Astrocyte (in vitro differentiated cells and primary cell): Measurements from ENCODE around the gene MAP2K7. TPM values are rescaled to one million over a fixed set of nuclear protein-coding genes. Genes with fewer than 3 reads are reported as not detected.

Experiments used
- DNase-seq: peaks from one replicate; pipeline ENCODE4 v3.0.0-alpha.2; 2010; ENCODE audit warnings: low read depth
- FAIRE-seq: peaks from 2 replicates; lab custom pipeline; 2011; peaks lifted over from hg19 to GRCh38; lab: Jason Lieb, UNC
- H2AFZ ChIP-seq: 2 replicates; pipeline ENCODE4 v1.6.0; 2012; ENCODE audit warnings: low read depth, low read length, inconsistent platforms
- H3K27ac ChIP-seq: 2 replicates; pipeline ENCODE4 v1.5.1; 2011; ENCODE audit warnings: low read depth, low read length, inconsistent platforms
- H3K27me3 ChIP-seq: 2 replicates; pipeline ENCODE4 v1.6.0; 2011; ENCODE audit warnings: low read length, inconsistent platforms; ENCODE audit not compliant: insufficient read depth
- H3K36me3 ChIP-seq: 2 replicates; pipeline ENCODE4 v1.5.1; 2011; ENCODE audit warnings: low read length, inconsistent platforms; ENCODE audit not compliant: insufficient read depth
- H3K4me1 ChIP-seq: 2 replicates; pipeline ENCODE4 v1.5.1; 2011; ENCODE audit warnings: low read length, inconsistent platforms; ENCODE audit not compliant: insufficient read depth
- H3K4me2 ChIP-seq: 2 replicates; pipeline ENCODE4 v1.6.0; 2012; ENCODE audit warnings: low read length, inconsistent platforms
- H3K4me3 ChIP-seq: 2 replicates; pipeline ENCODE4 v1.5.1; 2011; ENCODE audit warnings: low read depth, mild to moderate bottlenecking, low read length, inconsistent platforms; ENCODE audit not compliant: insufficient read depth
- H3K79me2 ChIP-seq: 2 replicates; pipeline ENCODE4 v1.6.0; 2012; ENCODE audit warnings: mild to moderate bottlenecking, low read length, inconsistent platforms; ENCODE audit not compliant: insufficient read depth
- H3K9ac ChIP-seq: 2 replicates; pipeline ENCODE4 v1.6.0; 2012; ENCODE audit warnings: mild to moderate bottlenecking, low read length, inconsistent platforms
- H3K9me3 ChIP-seq: 2 replicates; pipeline ENCODE4 v1.5.1; 2012; ENCODE audit warnings: low read depth, mild to moderate bottlenecking, low read length, inconsistent platforms; ENCODE audit not compliant: insufficient read depth
- H4K20me1 ChIP-seq: 2 replicates; pipeline ENCODE4 v1.6.0; 2012; ENCODE audit warnings: low read length, inconsistent platforms; ENCODE audit not compliant: insufficient read depth
- H3K27ac Mint-ChIP-seq: one replicate; pipeline ENCODE4 v1.8.0; 2021; ENCODE audit warnings: mild to moderate bottlenecking, mixed read lengths; ENCODE audit not compliant: unreplicated experiment
- H3K27me3 Mint-ChIP-seq: one replicate; pipeline ENCODE4 v1.8.0; 2021; ENCODE audit warnings: low read depth, mixed read lengths; ENCODE audit not compliant: unreplicated experiment
- H3K36me3 Mint-ChIP-seq: one replicate; pipeline ENCODE4 v1.8.0; 2021; ENCODE audit warnings: low read depth, mixed read lengths; ENCODE audit not compliant: unreplicated experiment
- H3K4me1 Mint-ChIP-seq: one replicate; pipeline ENCODE4 v1.8.0; 2021; ENCODE audit warnings: low read depth, mixed read lengths; ENCODE audit not compliant: unreplicated experiment
- H3K4me3 Mint-ChIP-seq: one replicate; pipeline ENCODE4 v1.8.0; 2021; ENCODE audit warnings: mild to moderate bottlenecking, moderate library complexity, mixed read lengths; ENCODE audit not compliant: unreplicated experiment
- H3K9me3 Mint-ChIP-seq: one replicate; pipeline ENCODE4 v1.8.0; 2021; ENCODE audit warnings: mild to moderate bottlenecking, mixed read lengths; ENCODE audit not compliant: unreplicated experiment
- CTCF ChIP-seq: IDR thresholded peaks from 2 replicates; pipeline ENCODE4 v1.5.1; 2011; ENCODE audit warnings: low read depth, mild to moderate bottlenecking, inconsistent platforms, low read length, moderate library complexity; ENCODE audit not compliant: insufficient read depth
- EZH2 ChIP-seq: IDR thresholded peaks from 2 replicates; pipeline ENCODE4 v1.6.1; 2012; ENCODE audit warnings: mild to moderate bottlenecking, low read length, inconsistent platforms; ENCODE audit not compliant: insufficient read depth
- total RNA-seq: library from RNA; stranded (reverse); gene quantifications from 2 replicates; pipeline ENCODE4 v1.2.1, GENCODE V29; 2021

Gene MAP2K7
- total RNA-seq, 1 donor from 2014 or later = 22.9 TPM

DNA sequence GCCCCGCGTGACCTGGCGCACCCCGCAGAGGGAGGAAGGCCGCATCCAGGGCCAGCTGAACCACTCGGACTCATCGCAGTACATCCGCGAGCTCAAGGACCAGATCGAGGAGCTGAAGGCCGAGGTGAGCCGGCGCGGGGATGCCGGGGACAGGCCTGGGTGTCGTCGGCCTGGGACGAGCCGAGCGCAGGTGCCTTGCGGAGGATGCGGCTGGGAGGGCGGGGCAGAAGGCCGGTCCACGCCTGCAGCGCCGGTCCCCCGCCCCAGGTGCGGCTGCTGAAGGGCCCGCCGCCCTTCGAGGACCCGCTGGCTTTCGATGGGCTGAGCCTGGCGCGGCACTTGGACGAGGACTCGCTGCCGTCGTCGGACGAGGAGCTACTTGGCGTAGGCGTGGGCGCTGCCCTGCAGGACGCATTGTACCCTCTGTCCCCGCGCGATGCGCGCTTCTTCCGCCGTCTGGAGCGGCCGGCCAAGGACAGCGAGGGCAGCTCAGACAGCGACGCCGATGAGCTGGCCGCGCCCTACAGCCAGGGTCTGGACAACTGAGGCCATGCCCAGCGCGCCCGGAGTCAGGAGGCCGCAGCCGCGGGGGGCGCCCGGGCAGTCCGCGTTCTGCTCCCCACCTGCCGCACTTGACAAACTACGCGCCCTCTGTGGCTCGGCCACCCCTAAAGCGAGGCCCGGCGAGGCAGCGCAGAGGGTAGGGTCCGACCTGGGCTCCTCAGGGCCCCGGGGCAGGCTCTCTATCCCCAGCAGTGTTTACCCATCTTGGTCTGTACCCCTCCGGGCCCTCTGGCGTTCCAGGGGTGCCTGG lies 40.3 kb upstream of the MAP2K7 start:
- FAIRE-seq (no peak), DNase-seq (no peak)
- Mint-ChIP-seq H3K27me3 (peaks cover 25% of the 10 kb centered on the region), H3K4me3 (no peak overlapping the region), H3K36me3 (peaks cover 2% of the 10 kb centered on the region), H3K27ac (no peak overlapping the region), H3K4me1 (peaks cover under 1% of the 10 kb centered on the region), H3K9me3 (no peaks in the 10 kb centered on the region)
- H3K9me3 ChIP-seq = no peaks in the 10 kb centered on the region
- no peaks in the 10 kb centered on the region for H3K4me1 ChIP-seq
- H3K27me3 ChIP-seq = peaks cover 11% of the 10 kb centered on the region
- no peaks in the 10 kb centered on the region for H3K36me3 ChIP-seq
- H3K4me3 ChIP-seq = no peak overlapping the region
- no peaks in the 10 kb centered on the region for H3K79me2 ChIP-seq
- H3K4me2 ChIP-seq = no peak overlapping the region
- TF ChIP-seq EZH2 (no peak), CTCF (no peak)
- no peak overlapping the region for H2AFZ ChIP-seq
- peaks cover 18% of the 10 kb centered on the region for H4K20me1 ChIP-seq
- H3K9ac ChIP-seq = no peak overlapping the region
- no peak overlapping the region for H3K27ac ChIP-seq

DNA sequence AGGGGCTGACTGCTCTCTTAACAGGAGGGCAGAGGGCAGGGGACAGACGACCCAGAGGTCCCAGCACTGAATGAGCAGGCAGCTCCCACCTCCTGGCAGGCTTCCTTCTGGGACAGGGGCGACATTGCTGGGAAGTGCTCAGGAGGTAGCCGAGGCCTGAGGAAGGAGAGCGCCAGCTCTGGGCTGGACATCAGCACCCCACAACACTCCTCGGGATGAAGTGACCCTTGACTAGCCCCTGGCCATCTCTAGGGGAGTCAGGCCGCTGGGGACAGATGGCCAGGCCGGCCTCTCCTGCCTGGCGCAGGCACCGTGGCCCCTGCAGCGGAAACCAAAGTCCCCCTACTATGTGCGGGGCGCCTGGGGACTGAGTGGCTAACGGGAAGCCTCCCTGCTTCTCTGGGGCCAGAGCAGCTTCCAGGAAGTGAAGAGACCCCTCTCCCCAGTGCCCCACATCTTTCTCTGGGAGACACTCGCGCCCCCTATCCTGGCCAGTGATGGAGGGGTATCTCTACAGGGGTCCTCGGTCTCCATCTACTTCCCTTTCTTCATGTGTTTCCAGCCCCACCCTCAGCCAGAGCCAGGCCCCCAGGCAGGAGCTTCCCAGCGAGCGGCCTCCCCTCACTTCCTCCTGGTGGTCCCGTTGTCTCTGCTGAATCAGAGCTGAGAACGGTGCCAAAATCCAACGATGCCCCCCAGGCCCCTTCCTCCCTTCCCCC lies 39.5 kb upstream of the MAP2K7 start:
- TF ChIP-seq CTCF (no peak), EZH2 (no peak)
- no peaks in the 10 kb centered on the region for H3K36me3 ChIP-seq
- Mint-ChIP-seq H3K27me3 (peaks cover 24% of the 10 kb centered on the region), H3K9me3 (no peaks in the 10 kb centered on the region), H3K27ac (no peak overlapping the region), H3K4me3 (no peak overlapping the region), H3K4me1 (no peaks in the 10 kb centered on the region), H3K36me3 (peaks cover 2% of the 10 kb centered on the region)
- no peak overlapping the region for H3K4me3 ChIP-seq
- H3K27ac ChIP-seq = no peak overlapping the region
- no peak overlapping the region for H3K9ac ChIP-seq
- no peak for FAIRE-seq
- H3K79me2 ChIP-seq = no peaks in the 10 kb centered on the region
- H3K4me2 ChIP-seq = no peak overlapping the region
- DNase-seq = no peak
- peaks cover 4% of the 10 kb centered on the region for H3K4me1 ChIP-seq
- no peaks in the 10 kb centered on the region for H3K9me3 ChIP-seq
- no peak overlapping the region for H2AFZ ChIP-seq
- H4K20me1 ChIP-seq = peaks cover 18% of the 10 kb centered on the region
- peaks cover 11% of the 10 kb centered on the region for H3K27me3 ChIP-seq
